SK-N-SH treated with all-trans-retinoic acid at 6 μM for 48 hours (cell line): Measurements from ENCODE around the gene BMP4.

Experiments
- ATAC-seq: fragments of 200-7000 bp; cut with Tn5 transposase; 3 replicates; pipeline ENCODE4 v1.9.1; 2020; ENCODE audit warnings: mild to moderate bottlenecking, moderate library complexity
- ARNTL ChIP-seq: fragments of 450-650 bp; formaldehyde crosslinking; IDR thresholded peaks from 2 replicates; pipeline ENCODE4 v1.5.0; 2020; ENCODE audit warnings: low read depth, mild to moderate bottlenecking, moderate library complexity, borderline replicate concordance
- BACH2 ChIP-seq: fragments of 250-450 bp; sonication (Bioruptor Pico); IDR thresholded peaks from 2 replicates; pipeline ENCODE4 v1.9.0; 2021; ENCODE audit warnings: mild to moderate bottlenecking, borderline replicate concordance
- CSDC2 ChIP-seq: fragments of 250-450 bp; sonication (Bioruptor Pico); IDR thresholded peaks from 2 replicates; pipeline ENCODE4 v1.5.0; 2020; ENCODE audit warnings: mild to moderate bottlenecking, moderate library complexity
- ESRRG ChIP-seq: fragments of 250-450 bp; sonication (Bioruptor Pico); IDR thresholded peaks from 2 replicates; pipeline ENCODE4 v1.6.1; 2021; ENCODE audit warnings: mild to moderate bottlenecking
- GLIS3 ChIP-seq: fragments of 250-450 bp; sonication (Bioruptor Pico); IDR thresholded peaks from 2 replicates; pipeline ENCODE4 v1.5.0; 2020; ENCODE audit warnings: mild to moderate bottlenecking, moderate library complexity
- ISL1 ChIP-seq: fragments of 250-450 bp; sonication (Bioruptor Pico); IDR thresholded peaks from 2 replicates; pipeline ENCODE4 v2.1.2; 2022; ENCODE audit warnings: mild to moderate bottlenecking, moderate library complexity
- OSR1 ChIP-seq: fragments of 250-450 bp; sonication (Bioruptor Pico); IDR thresholded peaks from 2 replicates; pipeline ENCODE4 v1.8.0; 2022; ENCODE audit warnings: moderate library complexity, mild to moderate bottlenecking, inconsistent platforms
- PPARA ChIP-seq: fragments of 250-450 bp; sonication (Bioruptor Pico); IDR thresholded peaks from 2 replicates; pipeline ENCODE4 v1.5.0; 2020; ENCODE audit warnings: mild to moderate bottlenecking, borderline replicate concordance
- RARB ChIP-seq: fragments of 250-450 bp; sonication (Bioruptor Pico); IDR thresholded peaks from 2 replicates; pipeline ENCODE4 v1.8.0; 2021; ENCODE audit warnings: mild to moderate bottlenecking, moderate library complexity
- SNAI2 ChIP-seq: fragments of 250-450 bp; sonication (Bioruptor Pico); IDR thresholded peaks from 2 replicates; pipeline ENCODE4 v1.5.0; 2020; ENCODE audit warnings: mild to moderate bottlenecking, moderate library complexity
- TCF4 ChIP-seq: fragments of 250-450 bp; sonication (Bioruptor Pico); IDR thresholded peaks from 2 replicates; pipeline ENCODE4 v1.8.0; 2021; ENCODE audit warnings: mild to moderate bottlenecking, moderate library complexity, borderline replicate concordance
- TOX ChIP-seq: fragments of 250-450 bp; sonication (Bioruptor Pico); IDR thresholded peaks from 2 replicates; pipeline ENCODE4 v1.8.0; 2021; ENCODE audit warnings: mild to moderate bottlenecking, moderate library complexity, borderline replicate concordance
- ZC3H10 ChIP-seq: fragments of 250-450 bp; sonication (Bioruptor Pico); IDR thresholded peaks from 2 replicates; pipeline ENCODE4 v1.5.1; 2021; ENCODE audit warnings: mild to moderate bottlenecking, moderate library complexity
- ZFP3 ChIP-seq: fragments of 250-450 bp; sonication (Bioruptor Pico); IDR thresholded peaks from 2 replicates; pipeline ENCODE4 v1.5.0; 2020; ENCODE audit warnings: mild to moderate bottlenecking, moderate library complexity
- ZFP30 ChIP-seq: fragments of 450-650 bp; formaldehyde crosslinking; IDR thresholded peaks from 2 replicates; pipeline ENCODE4 v1.5.0; 2022; ENCODE audit warnings: mild to moderate bottlenecking, moderate library complexity
- ZNF565 ChIP-seq: fragments of 450-650 bp; formaldehyde crosslinking; conservative IDR thresholded peaks from 2 replicates; pipeline ENCODE4 v1.5.0; 2020; ENCODE audit warnings: low read depth, mild to moderate bottlenecking, moderate library complexity
- ZNF70 ChIP-seq: fragments of 450-650 bp; formaldehyde crosslinking; IDR thresholded peaks from 2 replicates; pipeline ENCODE4 v1.5.0; 2020; ENCODE audit warnings: mild to moderate bottlenecking, moderate library complexity
- ZNF8 ChIP-seq: fragments of 450-650 bp; formaldehyde crosslinking; IDR thresholded peaks from 2 replicates; pipeline ENCODE4 v1.5.0; 2020; ENCODE audit warnings: mild to moderate bottlenecking, moderate library complexity
- TF ChIP-seq, protein P1 (sequence below): fragments of 250-450 bp; sonication (Bioruptor Pico); IDR thresholded peaks from 2 replicates; pipeline ENCODE4 v1.8.0; 2021; ENCODE audit warnings: low read depth, mild to moderate bottlenecking, moderate library complexity, borderline replicate concordance
- TF ChIP-seq, protein P2 (sequence below): fragments of 250-450 bp; sonication (Bioruptor Pico); IDR thresholded peaks from 2 replicates; pipeline ENCODE4 v1.5.0; 2020; ENCODE audit warnings: mild to moderate bottlenecking, moderate library complexity
- TF ChIP-seq, protein P3 (sequence below): fragments of 250-450 bp; sonication (Bioruptor Pico); IDR thresholded peaks from 2 replicates; pipeline ENCODE4 v1.5.1; 2021; ENCODE audit warnings: mild to moderate bottlenecking, moderate library complexity
- TF ChIP-seq, protein P4 (sequence below): fragments of 250-450 bp; sonication (Bioruptor Pico); IDR thresholded peaks from 2 replicates; pipeline ENCODE4 v1.8.0; 2020; ENCODE audit warnings: mild to moderate bottlenecking, moderate library complexity, borderline replicate concordance

Gene BMP4

DNA sequence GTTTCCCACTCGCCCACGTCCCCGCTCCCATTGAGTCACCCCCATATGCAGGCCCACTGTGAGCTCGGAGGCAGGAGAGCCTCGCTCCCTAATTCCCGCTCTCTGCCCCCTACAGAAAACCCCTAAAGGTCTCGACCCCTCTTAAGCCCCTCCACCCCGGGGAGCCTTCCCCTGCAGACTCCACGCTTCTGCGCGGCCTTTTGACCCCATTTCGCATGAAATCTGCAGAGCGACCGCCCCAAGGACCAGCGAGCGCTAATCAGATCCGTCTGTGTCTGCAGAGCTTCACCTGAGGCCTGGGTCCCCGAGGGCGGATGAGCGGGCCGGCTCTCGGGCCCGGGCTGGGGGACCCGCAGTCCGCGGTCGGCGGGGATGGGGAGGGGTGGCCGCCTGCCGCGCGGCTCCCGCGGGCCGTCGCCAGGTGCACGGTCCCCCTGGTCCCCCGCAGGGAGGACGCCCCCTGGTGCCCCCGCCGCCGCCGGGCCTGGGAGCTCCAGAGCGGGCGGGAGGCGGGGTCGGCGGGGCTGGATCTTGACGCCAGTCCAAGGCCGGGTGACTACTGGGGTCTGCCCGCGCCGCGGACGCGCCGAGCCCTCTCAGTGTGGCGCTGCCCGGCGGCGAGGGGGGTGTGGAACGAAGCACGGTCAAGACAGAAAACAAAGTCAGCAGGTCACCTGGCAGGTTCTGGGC lies 10.1 kb downstream of the BMP4 start:
- ATAC-seq = no peak
- TF ChIP-seq, protein P1, sequence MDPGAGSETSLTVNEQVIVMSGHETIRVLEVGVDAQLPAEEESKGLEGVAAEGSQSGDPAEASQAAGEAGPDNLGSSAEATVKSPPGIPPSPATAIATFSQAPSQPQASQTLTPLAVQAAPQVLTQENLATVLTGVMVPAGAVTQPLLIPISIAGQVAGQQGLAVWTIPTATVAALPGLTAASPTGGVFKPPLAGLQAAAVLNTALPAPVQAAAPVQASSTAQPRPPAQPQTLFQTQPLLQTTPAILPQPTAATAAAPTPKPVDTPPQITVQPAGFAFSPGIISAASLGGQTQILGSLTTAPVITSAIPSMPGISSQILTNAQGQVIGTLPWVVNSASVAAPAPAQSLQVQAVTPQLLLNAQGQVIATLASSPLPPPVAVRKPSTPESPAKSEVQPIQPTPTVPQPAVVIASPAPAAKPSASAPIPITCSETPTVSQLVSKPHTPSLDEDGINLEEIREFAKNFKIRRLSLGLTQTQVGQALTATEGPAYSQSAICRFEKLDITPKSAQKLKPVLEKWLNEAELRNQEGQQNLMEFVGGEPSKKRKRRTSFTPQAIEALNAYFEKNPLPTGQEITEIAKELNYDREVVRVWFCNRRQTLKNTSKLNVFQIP = no peak
- TF ChIP-seq ZNF8 (CRISPR knock-in tag) (no peak), ZNF70 (CRISPR knock-in tag) (no peak), SNAI2 (no peak), ZFP3 (no peak), ESRRG (CRISPR knock-in tag) (no peak), ZC3H10 (no peak), OSR1 (CRISPR knock-in tag) (no peak), ZFP30 (CRISPR knock-in tag) (no peak), GLIS3 (CRISPR knock-in tag) (no peak), RARB (CRISPR knock-in tag) (no peak), ZNF565 (CRISPR knock-in tag) (no peak), CSDC2 (CRISPR knock-in tag) (no peak), ISL1 (CRISPR knock-in tag) (no peak), BACH2 (CRISPR knock-in tag) (no peak), TCF4 (CRISPR knock-in tag) (no peak), PPARA (CRISPR knock-in tag) (no peak), TOX (no peak)
- TF ChIP-seq, protein P2, sequence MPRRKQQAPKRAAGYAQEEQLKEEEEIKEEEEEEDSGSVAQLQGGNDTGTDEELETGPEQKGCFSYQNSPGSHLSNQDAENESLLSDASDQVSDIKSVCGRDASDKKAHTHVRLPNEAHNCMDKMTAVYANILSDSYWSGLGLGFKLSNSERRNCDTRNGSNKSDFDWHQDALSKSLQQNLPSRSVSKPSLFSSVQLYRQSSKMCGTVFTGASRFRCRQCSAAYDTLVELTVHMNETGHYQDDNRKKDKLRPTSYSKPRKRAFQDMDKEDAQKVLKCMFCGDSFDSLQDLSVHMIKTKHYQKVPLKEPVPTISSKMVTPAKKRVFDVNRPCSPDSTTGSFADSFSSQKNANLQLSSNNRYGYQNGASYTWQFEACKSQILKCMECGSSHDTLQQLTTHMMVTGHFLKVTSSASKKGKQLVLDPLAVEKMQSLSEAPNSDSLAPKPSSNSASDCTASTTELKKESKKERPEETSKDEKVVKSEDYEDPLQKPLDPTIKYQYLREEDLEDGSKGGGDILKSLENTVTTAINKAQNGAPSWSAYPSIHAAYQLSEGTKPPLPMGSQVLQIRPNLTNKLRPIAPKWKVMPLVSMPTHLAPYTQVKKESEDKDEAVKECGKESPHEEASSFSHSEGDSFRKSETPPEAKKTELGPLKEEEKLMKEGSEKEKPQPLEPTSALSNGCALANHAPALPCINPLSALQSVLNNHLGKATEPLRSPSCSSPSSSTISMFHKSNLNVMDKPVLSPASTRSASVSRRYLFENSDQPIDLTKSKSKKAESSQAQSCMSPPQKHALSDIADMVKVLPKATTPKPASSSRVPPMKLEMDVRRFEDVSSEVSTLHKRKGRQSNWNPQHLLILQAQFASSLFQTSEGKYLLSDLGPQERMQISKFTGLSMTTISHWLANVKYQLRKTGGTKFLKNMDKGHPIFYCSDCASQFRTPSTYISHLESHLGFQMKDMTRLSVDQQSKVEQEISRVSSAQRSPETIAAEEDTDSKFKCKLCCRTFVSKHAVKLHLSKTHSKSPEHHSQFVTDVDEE (CRISPR knock-in tag) = no peak
- TF ChIP-seq, protein P3, sequence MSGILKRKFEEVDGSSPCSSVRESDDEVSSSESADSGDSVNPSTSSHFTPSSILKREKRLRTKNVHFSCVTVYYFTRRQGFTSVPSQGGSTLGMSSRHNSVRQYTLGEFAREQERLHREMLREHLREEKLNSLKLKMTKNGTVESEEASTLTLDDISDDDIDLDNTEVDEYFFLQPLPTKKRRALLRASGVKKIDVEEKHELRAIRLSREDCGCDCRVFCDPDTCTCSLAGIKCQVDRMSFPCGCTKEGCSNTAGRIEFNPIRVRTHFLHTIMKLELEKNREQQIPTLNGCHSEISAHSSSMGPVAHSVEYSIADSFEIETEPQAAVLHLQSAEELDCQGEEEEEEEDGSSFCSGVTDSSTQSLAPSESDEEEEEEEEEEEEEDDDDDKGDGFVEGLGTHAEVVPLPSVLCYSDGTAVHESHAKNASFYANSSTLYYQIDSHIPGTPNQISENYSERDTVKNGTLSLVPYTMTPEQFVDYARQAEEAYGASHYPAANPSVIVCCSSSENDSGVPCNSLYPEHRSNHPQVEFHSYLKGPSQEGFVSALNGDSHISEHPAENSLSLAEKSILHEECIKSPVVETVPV (CRISPR knock-in tag) = no peak

DNA sequence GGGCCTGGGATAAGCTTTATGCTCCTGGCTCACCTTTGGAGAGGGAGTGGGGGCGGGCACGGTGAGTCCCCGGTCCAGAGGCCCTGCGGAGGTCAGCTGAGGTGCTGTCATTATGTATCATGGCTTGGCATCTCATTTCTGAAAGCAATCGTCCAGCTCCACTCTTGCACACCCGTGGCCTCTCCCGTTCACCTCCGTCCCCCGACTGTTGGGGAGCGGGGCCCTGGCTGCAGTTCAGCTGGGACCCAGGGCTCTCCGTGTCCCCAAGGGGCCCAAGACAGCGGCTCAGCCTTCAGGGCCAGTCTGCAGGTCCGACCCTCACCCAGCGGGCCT lies 10.6 kb downstream of the BMP4 start:
- TF ChIP-seq ZC3H10 = no peak
- no peak for TF ChIP-seq TCF4 (CRISPR knock-in tag)
- TF ChIP-seq ESRRG (CRISPR knock-in tag) = no peak
- no peak for TF ChIP-seq SNAI2
- no peak for TF ChIP-seq PPARA (CRISPR knock-in tag)
- no peak for TF ChIP-seq BACH2 (CRISPR knock-in tag)
- no peak for TF ChIP-seq ARNTL
- no peak for TF ChIP-seq TOX
- TF ChIP-seq ZNF8 (CRISPR knock-in tag) = no peak
- TF ChIP-seq, protein P3 (CRISPR knock-in tag) = no peak
- TF ChIP-seq ISL1 (CRISPR knock-in tag) = no peak
- no peak for TF ChIP-seq ZNF565 (CRISPR knock-in tag)
- no peak for TF ChIP-seq OSR1 (CRISPR knock-in tag)
- TF ChIP-seq RARB (CRISPR knock-in tag) = no peak
- TF ChIP-seq, protein P2 (CRISPR knock-in tag) = no peak
- TF ChIP-seq, protein P4, sequence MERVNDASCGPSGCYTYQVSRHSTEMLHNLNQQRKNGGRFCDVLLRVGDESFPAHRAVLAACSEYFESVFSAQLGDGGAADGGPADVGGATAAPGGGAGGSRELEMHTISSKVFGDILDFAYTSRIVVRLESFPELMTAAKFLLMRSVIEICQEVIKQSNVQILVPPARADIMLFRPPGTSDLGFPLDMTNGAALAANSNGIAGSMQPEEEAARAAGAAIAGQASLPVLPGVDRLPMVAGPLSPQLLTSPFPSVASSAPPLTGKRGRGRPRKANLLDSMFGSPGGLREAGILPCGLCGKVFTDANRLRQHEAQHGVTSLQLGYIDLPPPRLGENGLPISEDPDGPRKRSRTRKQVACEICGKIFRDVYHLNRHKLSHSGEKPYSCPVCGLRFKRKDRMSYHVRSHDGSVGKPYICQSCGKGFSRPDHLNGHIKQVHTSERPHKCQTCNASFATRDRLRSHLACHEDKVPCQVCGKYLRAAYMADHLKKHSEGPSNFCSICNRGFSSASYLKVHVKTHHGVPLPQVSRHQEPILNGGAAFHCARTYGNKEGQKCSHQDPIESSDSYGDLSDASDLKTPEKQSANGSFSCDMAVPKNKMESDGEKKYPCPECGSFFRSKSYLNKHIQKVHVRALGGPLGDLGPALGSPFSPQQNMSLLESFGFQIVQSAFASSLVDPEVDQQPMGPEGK (CRISPR knock-in tag) = no peak
- TF ChIP-seq, protein P1 = no peak
- no peak for TF ChIP-seq ZFP3
- ATAC-seq = no peak
